OCI-LY7 (cell line): ENCODE results near the gene ZNF423. TPM values are rescaled to one million over a fixed set of nuclear protein-coding genes. Genes with fewer than 3 reads are reported as not detected.

Experiments
- BruUV-seq: library from RNA; stranded (reverse); fragments of 400-500 nt; replicated peaks from 2 replicates; lab custom pipeline; 2021; lab: Mats Ljungman, UMichigan
- CTCF ChIA-PET: fragments of 300-600 bp; sonication (Branson Sonifier 250); formaldehyde crosslinking; loops from one replicate; lab custom pipeline; 2022; ENCODE audit warnings: antibody characterized with exemption; ENCODE audit not compliant: unreplicated experiment; lab: Charles Lee
- POLR2A ChIA-PET: fragments of 300-600 bp; sonication (Branson Sonifier 250); formaldehyde crosslinking; loops from one replicate; lab custom pipeline; 2022; ENCODE audit warnings: antibody characterized with exemption; lab: Charles Lee
- DNase-seq: peaks from one replicate; pipeline ENCODE4 v3.0.0-alpha.2; 2015; ENCODE audit warnings: low spot score
- H2AFZ ChIP-seq: fragments of 200-600 bp; sonication (generic), shearing (Covaris generic); 2 replicates; pipeline ENCODE4 v1.6.1; 2014; ENCODE audit warnings: mild to moderate bottlenecking, antibody characterized with exemption, low read length, moderate library complexity
- H3K27ac ChIP-seq: fragments of 200-600 bp; sonication (generic); 2 replicates; pipeline ENCODE4 v1.5.1; 2014; ENCODE audit warnings: mixed run types, low read depth, mild to moderate bottlenecking, moderate library complexity, low read length, inconsistent platforms; ENCODE audit not compliant: poor library complexity, severe bottlenecking
- H3K36me3 ChIP-seq: fragments of 200-600 bp; sonication (generic); 2 replicates; pipeline ENCODE4 v1.6.1; 2014; ENCODE audit warnings: mild to moderate bottlenecking, antibody characterized with exemption, low read length, moderate library complexity, mixed read lengths; ENCODE audit not compliant: insufficient read depth
- H3K4me1 ChIP-seq: fragments of 200-600 bp; sonication (generic); 2 replicates; pipeline ENCODE4 v1.5.1; 2014; ENCODE audit warnings: mild to moderate bottlenecking, low read length; ENCODE audit not compliant: insufficient read depth, poor library complexity, severe bottlenecking
- H3K4me2 ChIP-seq: fragments of 200-600 bp; sonication (generic); 2 replicates; pipeline ENCODE4 v1.6.1; 2014; ENCODE audit warnings: mild to moderate bottlenecking, low read length
- H3K4me3 ChIP-seq: fragments of 200-600 bp; sonication (generic); 2 replicates; pipeline ENCODE4 v1.5.1; 2014; ENCODE audit warnings: mild to moderate bottlenecking, low read depth, low read length; ENCODE audit not compliant: poor library complexity, severe bottlenecking
- H3K79me2 ChIP-seq: fragments of 200-600 bp; sonication (generic); 2 replicates; pipeline ENCODE4 v1.6.1; 2016; ENCODE audit warnings: low read depth, mild to moderate bottlenecking, low read length, moderate library complexity, mixed read lengths; ENCODE audit not compliant: insufficient read depth
- H3K9me2 ChIP-seq: fragments of 200-600 bp; sonication (generic); 2 replicates; pipeline ENCODE4 v1.6.1; 2016; ENCODE audit warnings: mild to moderate bottlenecking, low read length, mixed read lengths; ENCODE audit not compliant: insufficient read depth
- H3K9me3 ChIP-seq: fragments of 200-600 bp; sonication (generic); 2 replicates; pipeline ENCODE4 v1.6.1; 2014; ENCODE audit warnings: mild to moderate bottlenecking, mixed run types, low read length, mixed read lengths
- H4K20me1 ChIP-seq: fragments of 200-600 bp; sonication (generic); 2 replicates; pipeline ENCODE4 v1.6.1; 2014; ENCODE audit warnings: mild to moderate bottlenecking, antibody characterized with exemption, low read length, moderate library complexity, mixed read lengths; ENCODE audit not compliant: insufficient read depth
- CTCF ChIP-seq: fragments of 200-600 bp; sonication (generic); conservative IDR thresholded peaks from 2 replicates; pipeline ENCODE4 v1.5.1; 2014; ENCODE audit warnings: mild to moderate bottlenecking, antibody characterized with exemption, low read length, moderate library complexity, mixed read lengths
- EZH2phosphoT487 ChIP-seq: fragments of 200-600 bp; sonication (generic); IDR thresholded peaks from 2 replicates; pipeline ENCODE4 v1.6.1; 2018; ENCODE audit warnings: low read depth, borderline replicate concordance, mild to moderate bottlenecking, mixed run types, antibody characterized with exemption, low read length, moderate library complexity, mixed read lengths
- intact Hi-C: fragments of 100-400 bp; cut with micrococcal nuclease; formaldehyde crosslinking; loops from one replicate; pipeline ENCODE4 v1.10.0; 2022; ENCODE audit not compliant: unreplicated experiment
- total RNA-seq, 2 experiments: library from RNA; depleted of rRNA in 1 of 2; stranded (reverse); fragments of >200 nt in 1 of 2; shearing (Covaris generic) in 1 of 2; gene quantifications; 2 replicates each; pipeline ENCODE4 v1.2.3, GENCODE V29; 2014 to 2022

Gene ZNF423
- total RNA-seq, 2 experiments from 2014 or later: 0.09 to 0.13 TPM

GRCh38 chr16:49578435-49579024, 277.4 kb downstream of the ZNF423 start:
- intact Hi-C loops: loop anchor here (5.0 kb wide), 2 partner anchors 56 to 136 kb away; no protein-coding TSS in a partner anchor
- H3K4me1 ChIP-seq: peaks cover 21% of the 10 kb centered on the region
- BruUV-seq: no TSS peak

GRCh38 chr16:49578018-49578417, 277.9 kb downstream of the ZNF423 start:
- Histone ChIP-seq H3K4me2 (no peak overlapping the region), H2AFZ (no peak overlapping the region), H3K4me3 (no peak overlapping the region), H3K9me2 (no peaks in the 10 kb centered on the region), H3K36me3 (no peaks in the 10 kb centered on the region), H3K79me2 (no peaks in the 10 kb centered on the region), H3K27ac (no peak overlapping the region), H4K20me1 (no peaks in the 10 kb centered on the region), H3K9me3 (no peaks in the 10 kb centered on the region), H3K4me1 (peaks cover 21% of the 10 kb centered on the region)
- intact Hi-C loops: loop anchor here (5.0 kb wide), 2 partner anchors 56 to 136 kb away; no protein-coding TSS in a partner anchor
- BruUV-seq: no TSS peak
- TF ChIP-seq EZH2phosphoT487 (no peak), CTCF (no peak)
- ChIA-PET CTCF (no interaction called here), POLR2A (no interaction called here)
- DNase-seq: no peak

More at GRCh38 chr16:49578435-49579024, 277.4 kb downstream of the ZNF423 start:
- Histone ChIP-seq H4K20me1 (no peaks in the 10 kb centered on the region), H3K4me3 (no peak overlapping the region), H3K9me3 (no peaks in the 10 kb centered on the region), H3K4me2 (no peak overlapping the region), H2AFZ (no peak overlapping the region), H3K9me2 (no peaks in the 10 kb centered on the region), H3K27ac (no peak overlapping the region), H3K79me2 (no peaks in the 10 kb centered on the region), H3K36me3 (no peaks in the 10 kb centered on the region)
- TF ChIP-seq EZH2phosphoT487 (no peak), CTCF (no peak)
- DNase-seq: no peak
- ChIA-PET CTCF (no interaction called here), POLR2A (no interaction called here)

- no peak for DNase-seq
- ChIA-PET POLR2A (interaction anchor here (0.6 kb wide), 2 partner anchors 506 to 620 kb away, joined by 3 read pairs; no protein-coding TSS in a partner anchor), CTCF (interaction anchor here (0.8 kb wide), 1 partner anchor 10 kb away, joined by 4 read pairs; no protein-coding TSS in a partner anchor)
- Histone ChIP-seq H2AFZ (no peak overlapping the region), H3K9me3 (no peaks in the 10 kb centered on the region), H3K4me1 (peaks cover 21% of the 10 kb centered on the region), H3K4me2 (no peak overlapping the region), H3K79me2 (no peaks in the 10 kb centered on the region), H3K4me3 (no peak overlapping the region), H4K20me1 (no peaks in the 10 kb centered on the region), H3K27ac (no peak overlapping the region), H3K9me2 (no peaks in the 10 kb centered on the region), H3K36me3 (no peaks in the 10 kb centered on the region)
- BruUV-seq: no TSS peak
- intact Hi-C loops: loop anchor here (5.0 kb wide), 2 partner anchors 55 to 135 kb away; no protein-coding TSS in a partner anchor
- TF ChIP-seq CTCF (no peak), EZH2phosphoT487 (no peak)
Observed at GRCh38 chr16:49576941-49577340, 279.0 kb downstream of the ZNF423 start.
